ENCODE results near the gene NRF1. TPM values are rescaled to one million over a fixed set of nuclear protein-coding genes. Genes with fewer than 3 reads are reported as not detected.

Gene NRF1
- total and polyA plus RNA-seq, 2 of the 13 experiments (the other 11 are each of a cell fraction or from before 2014, with no cell fraction given) = 9.3 to 10.1 TPM

DNA sequence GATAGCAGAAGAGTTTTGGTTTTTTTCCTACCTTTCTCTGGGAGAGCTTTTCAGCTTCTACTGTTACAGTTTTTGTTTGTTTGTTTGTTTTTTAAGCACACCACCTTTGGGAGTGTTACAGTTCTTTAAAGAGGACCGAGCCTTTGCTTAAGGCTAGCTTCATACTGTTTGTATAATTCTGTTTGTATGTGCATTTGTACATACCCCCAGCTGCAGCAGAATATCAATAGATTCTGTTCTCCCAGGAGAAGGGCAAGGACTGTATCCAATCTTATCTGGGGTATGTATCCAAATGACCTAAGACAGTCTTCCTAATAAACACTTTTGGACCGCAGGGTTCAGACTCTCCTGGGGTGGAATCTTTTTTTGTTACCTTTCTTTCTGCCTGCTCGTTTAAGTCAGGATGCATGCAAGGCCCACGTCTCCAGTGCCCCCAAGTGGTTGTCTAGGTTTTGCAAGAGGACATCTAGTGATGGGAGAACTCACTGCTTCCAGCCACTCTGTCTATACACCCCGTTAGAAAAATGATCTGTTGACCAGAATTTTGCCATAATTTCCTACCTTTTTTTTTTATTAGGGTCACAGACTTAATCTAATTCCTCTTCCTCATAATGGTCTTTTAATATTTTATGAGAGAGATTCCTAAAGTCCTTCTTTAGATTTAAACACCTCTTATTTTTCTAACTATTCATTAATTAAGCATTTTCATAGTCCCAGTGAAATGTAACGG, 23.9 kb downstream of the NRF1 start:
- peaks cover 41% of the 10 kb centered on the region for H3K79me2 ChIP-seq (ENCODE audit: insufficient read depth, low read length)
- H3K4me3 ChIP-seq (replicated peaks in 1 of 3; ENCODE audit: insufficient read depth in 1 of 3, low read depth in 2 of 3, low read length in 3 of 3) = no peak overlapping the region
- no peaks in the 10 kb centered on the region for H3K27me3 ChIP-seq (ENCODE audit: control insufficient read depth in 1 of 2, insufficient read depth in 2 of 2, low read length in 2 of 2)
- H3K9me3 ChIP-seq (ENCODE audit: low read length) = no peaks in the 10 kb centered on the region
- H3K9ac ChIP-seq (ENCODE audit: insufficient read depth, low read depth, low read length) = no peak overlapping the region
- intact Hi-C loops (cut with micrococcal nuclease; ENCODE audit: unreplicated experiment) (loop anchor here (1.0 kb wide), 1 partner anchor 23 kb away; no protein-coding TSS in a partner anchor), in situ Hi-C loops (cut with HindIII; ENCODE audit: extremely low pct_ligation_motif_present, low pct_unique_long_range_greater_than_20kb) (loop anchor here (25.0 kb wide), 1 partner anchor 273 kb away; no protein-coding TSS in a partner anchor)
- H3K4me1 ChIP-seq (ENCODE audit: insufficient read depth, low read length) = peaks cover 19% of the 10 kb centered on the region
- peak overlapping the region; percentile 16; the same call in 1 of the 2 replicates for H3K4me2 ChIP-seq (ENCODE audit: low read depth, low read length)
- DNase-seq (ENCODE audit: low spot score) (peak; percentile 73), FAIRE-seq (peak; percentile 56), ATAC-seq (peak; percentile 99)
- H2AFZ ChIP-seq (ENCODE audit: low read length) = no peak overlapping the region
- POLR2A ChIA-PET = interaction anchor here (1.0 kb wide), 1 partner anchor 29 kb away, joined by 3 read pairs; no protein-coding TSS in a partner anchor
- H3K27ac ChIP-seq (ENCODE audit: extremely low read length, insufficient read depth, low read length) = no peak overlapping the region
- no TSS peak for BruUV-seq (replicated peaks)
- no peaks in the 10 kb centered on the region; a peak in 1 of 5 replicates for H3K36me3 ChIP-seq (replicated peaks in 1 of 2; ENCODE audit: control insufficient read depth in 1 of 2, insufficient read depth in 2 of 2, low read length in 2 of 2)
- H4K20me1 ChIP-seq (ENCODE audit: insufficient read depth, low read length) = no peaks in the 10 kb centered on the region; the same call in 1 of the 2 replicates
- WGBS (ENCODE audit: low lambda C conversion rate) = 17% methylated on average over 6 of the region's 6 CpGs
- CTCF ChIA-PET (ENCODE audit: low intra/inter-chr PET ratio, low total read pairs) = interaction anchor here (1.3 to 2.3 kb wide), 4 partner anchors 21 to 268 kb away, joined by 3 to 12 read pairs (median 6); partner anchors contain the start of gene NRF1
- TF ChIP-seq SMC3 (IDR thresholded peaks at IDR 0.05; ENCODE audit: low read length) (peak; percentile 87), ZNF451 (CRISPR knock-in tag; IDR thresholded peaks at IDR 0.05) (no peak), STAG1 (CRISPR knock-in tag; IDR thresholded peaks at IDR 0.05) (peak; percentile 79), KAT8 (CRISPR knock-in tag; IDR thresholded peaks at IDR 0.05) (no peak), ZMYM3 (CRISPR knock-in tag; IDR thresholded peaks at IDR 0.05) (no peak), MAFK (conservative IDR thresholded peaks at IDR 0.05 in 1 of 2, IDR thresholded peaks at IDR 0.05 in 1 of 2; ENCODE audit: low read length in 2 of 2) (no peak), MBNL3 (CRISPR knock-in tag; conservative IDR thresholded peaks at IDR 0.05) (no peak), ETV6 (CRISPR knock-in tag; conservative IDR thresholded peaks at IDR 0.05) (no peak), GATAD2A (CRISPR knock-in tag; IDR thresholded peaks at IDR 0.05) (no peak)
- TF ChIP-seq, protein P1, sequence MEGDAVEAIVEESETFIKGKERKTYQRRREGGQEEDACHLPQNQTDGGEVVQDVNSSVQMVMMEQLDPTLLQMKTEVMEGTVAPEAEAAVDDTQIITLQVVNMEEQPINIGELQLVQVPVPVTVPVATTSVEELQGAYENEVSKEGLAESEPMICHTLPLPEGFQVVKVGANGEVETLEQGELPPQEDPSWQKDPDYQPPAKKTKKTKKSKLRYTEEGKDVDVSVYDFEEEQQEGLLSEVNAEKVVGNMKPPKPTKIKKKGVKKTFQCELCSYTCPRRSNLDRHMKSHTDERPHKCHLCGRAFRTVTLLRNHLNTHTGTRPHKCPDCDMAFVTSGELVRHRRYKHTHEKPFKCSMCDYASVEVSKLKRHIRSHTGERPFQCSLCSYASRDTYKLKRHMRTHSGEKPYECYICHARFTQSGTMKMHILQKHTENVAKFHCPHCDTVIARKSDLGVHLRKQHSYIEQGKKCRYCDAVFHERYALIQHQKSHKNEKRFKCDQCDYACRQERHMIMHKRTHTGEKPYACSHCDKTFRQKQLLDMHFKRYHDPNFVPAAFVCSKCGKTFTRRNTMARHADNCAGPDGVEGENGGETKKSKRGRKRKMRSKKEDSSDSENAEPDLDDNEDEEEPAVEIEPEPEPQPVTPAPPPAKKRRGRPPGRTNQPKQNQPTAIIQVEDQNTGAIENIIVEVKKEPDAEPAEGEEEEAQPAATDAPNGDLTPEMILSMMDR (CRISPR knock-in tag; IDR thresholded peaks at IDR 0.05) = peak; percentile 84
- TF ChIP-seq, protein P2, sequence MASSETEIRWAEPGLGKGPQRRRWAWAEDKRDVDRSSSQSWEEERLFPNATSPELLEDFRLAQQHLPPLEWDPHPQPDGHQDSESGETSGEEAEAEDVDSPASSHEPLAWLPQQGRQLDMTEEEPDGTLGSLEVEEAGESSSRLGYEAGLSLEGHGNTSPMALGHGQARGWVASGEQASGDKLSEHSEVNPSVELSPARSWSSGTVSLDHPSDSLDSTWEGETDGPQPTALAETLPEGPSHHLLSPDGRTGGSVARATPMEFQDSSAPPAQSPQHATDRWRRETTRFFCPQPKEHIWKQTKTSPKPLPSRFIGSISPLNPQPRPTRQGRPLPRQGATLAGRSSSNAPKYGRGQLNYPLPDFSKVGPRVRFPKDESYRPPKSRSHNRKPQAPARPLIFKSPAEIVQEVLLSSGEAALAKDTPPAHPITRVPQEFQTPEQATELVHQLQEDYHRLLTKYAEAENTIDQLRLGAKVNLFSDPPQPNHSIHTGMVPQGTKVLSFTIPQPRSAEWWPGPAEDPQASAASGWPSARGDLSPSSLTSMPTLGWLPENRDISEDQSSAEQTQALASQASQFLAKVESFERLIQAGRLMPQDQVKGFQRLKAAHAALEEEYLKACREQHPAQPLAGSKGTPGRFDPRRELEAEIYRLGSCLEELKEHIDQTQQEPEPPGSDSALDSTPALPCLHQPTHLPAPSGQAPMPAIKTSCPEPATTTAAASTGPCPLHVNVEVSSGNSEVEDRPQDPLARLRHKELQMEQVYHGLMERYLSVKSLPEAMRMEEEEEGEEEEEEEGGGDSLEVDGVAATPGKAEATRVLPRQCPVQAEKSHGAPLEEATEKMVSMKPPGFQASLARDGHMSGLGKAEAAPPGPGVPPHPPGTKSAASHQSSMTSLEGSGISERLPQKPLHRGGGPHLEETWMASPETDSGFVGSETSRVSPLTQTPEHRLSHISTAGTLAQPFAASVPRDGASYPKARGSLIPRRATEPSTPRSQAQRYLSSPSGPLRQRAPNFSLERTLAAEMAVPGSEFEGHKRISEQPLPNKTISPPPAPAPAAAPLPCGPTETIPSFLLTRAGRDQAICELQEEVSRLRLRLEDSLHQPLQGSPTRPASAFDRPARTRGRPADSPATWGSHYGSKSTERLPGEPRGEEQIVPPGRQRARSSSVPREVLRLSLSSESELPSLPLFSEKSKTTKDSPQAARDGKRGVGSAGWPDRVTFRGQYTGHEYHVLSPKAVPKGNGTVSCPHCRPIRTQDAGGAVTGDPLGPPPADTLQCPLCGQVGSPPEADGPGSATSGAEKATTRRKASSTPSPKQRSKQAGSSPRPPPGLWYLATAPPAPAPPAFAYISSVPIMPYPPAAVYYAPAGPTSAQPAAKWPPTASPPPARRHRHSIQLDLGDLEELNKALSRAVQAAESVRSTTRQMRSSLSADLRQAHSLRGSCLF (CRISPR knock-in tag; IDR thresholded peaks at IDR 0.05; ENCODE audit: borderline replicate concordance) = no peak
- TF ChIP-seq, protein P3, sequence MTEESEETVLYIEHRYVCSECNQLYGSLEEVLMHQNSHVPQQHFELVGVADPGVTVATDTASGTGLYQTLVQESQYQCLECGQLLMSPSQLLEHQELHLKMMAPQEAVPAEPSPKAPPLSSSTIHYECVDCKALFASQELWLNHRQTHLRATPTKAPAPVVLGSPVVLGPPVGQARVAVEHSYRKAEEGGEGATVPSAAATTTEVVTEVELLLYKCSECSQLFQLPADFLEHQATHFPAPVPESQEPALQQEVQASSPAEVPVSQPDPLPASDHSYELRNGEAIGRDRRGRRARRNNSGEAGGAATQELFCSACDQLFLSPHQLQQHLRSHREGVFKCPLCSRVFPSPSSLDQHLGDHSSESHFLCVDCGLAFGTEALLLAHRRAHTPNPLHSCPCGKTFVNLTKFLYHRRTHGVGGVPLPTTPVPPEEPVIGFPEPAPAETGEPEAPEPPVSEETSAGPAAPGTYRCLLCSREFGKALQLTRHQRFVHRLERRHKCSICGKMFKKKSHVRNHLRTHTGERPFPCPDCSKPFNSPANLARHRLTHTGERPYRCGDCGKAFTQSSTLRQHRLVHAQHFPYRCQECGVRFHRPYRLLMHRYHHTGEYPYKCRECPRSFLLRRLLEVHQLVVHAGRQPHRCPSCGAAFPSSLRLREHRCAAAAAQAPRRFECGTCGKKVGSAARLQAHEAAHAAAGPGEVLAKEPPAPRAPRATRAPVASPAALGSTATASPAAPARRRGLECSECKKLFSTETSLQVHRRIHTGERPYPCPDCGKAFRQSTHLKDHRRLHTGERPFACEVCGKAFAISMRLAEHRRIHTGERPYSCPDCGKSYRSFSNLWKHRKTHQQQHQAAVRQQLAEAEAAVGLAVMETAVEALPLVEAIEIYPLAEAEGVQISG (CRISPR knock-in tag; IDR thresholded peaks at IDR 0.05) = no peak
